GM21367 (cell line): Measurements from ENCODE around the gene HEPN1.

ENCODE experiments used
- ATAC-seq: cut with Tn5 transposase; IDR thresholded peaks from one replicate; pipeline ENCODE4 v1.9.1; 2021; ENCODE audit not compliant: unreplicated experiment

HEPN1 gene

DNA sequence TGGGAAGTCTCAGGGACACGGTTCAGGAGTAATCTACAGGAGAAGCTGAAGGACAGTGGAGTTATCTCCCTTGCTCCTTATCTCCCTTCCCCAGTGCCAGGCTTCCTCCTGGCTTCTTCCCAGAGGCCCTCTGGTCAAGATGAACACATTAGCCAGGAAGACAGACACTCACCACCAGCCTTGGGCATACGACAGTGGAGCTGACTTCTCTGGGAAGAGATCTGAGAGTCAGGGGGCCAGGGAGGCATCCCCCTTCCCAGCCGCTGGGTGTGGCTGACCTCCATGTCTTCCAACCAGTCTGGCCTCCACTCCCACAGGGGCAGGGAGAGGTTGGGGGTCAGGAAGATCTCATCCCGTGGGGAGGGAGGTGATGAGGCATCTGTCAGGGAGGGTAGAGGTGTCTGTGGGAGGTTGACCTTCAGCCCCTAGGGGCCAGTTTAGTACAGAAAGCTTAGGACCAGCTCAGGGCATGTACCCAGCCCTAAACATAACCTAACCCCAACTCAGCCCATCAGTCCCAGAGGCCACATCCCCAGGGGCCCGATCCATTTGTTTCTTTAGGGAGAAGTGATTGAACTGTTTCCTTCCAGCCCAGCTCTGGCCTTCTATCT lies 34.1 kb upstream of the HEPN1 start:
- ATAC-seq = no peak

DNA sequence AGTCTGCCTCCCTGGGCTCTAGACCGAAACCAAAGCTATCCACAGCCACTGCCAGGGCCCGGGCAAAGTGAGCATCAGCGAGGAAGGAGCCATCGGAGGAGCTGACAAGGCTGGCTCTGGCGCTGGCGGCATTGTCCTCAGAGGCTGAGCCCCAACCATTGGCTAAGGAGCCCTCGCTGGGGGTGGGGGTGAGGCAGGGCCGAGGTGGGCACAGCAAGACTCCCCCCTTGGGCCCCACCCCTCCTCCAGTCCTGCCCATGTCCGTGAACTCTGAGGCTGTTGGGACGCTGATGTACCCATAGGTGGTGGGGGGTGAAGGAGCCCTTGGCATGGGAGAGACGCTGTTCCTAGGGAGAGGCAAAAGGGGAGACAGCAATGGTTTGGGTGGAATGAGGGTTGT lies 32.6 kb upstream of the HEPN1 start:
- no peak for ATAC-seq

DNA sequence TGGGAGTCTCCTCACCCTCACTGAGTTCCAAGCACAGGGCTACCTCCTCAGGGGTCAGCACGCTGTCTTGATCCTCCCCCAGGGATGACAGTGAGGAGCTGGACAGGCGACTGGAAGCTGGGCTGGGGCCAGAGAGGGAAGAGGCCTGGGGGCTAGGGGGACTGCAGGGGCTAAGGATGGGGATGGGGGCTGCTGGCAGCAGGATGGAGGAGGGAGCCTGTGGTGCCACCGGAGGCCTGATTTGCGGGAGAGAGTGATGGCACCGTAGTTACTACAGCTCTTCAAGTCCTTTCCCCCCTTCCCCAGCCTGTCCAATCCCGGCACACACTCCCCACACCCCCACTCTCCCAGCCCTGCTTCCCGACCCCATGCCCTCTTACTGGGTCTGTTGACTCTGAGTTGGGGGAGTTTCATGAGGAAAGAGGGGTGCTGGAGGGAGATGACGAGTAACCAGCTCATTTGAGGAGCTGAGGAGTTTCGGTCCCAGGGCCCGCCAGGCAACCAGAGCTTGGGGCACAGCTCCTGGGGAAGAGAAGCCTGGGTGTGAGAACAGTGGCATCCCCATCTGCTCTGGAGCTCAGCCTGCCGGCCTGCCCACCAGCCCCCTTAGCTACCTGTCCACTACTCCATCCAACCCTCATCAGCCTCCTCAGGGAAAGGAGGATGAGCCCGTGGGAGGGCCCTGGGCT lies 31.9 kb upstream of the HEPN1 start:
- ATAC-seq = no peak

DNA sequence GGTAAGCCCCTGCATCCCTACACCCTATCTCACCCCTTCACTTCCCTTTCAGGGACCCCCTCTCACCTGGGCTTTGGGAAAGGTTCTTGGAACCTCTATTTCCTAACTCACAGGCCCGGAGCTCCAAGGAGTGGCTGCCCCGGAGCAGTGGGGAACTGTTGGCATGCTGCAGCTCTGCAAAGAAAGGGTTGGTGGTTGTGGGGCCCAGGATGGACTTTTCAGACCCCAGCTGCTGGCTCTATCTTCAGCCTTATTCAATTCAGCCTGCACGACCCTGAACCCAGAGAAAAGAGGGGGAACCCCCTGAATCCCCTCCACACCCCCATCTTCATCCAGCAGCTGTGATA lies 31.4 kb upstream of the HEPN1 start:
- ATAC-seq = no peak

DNA sequence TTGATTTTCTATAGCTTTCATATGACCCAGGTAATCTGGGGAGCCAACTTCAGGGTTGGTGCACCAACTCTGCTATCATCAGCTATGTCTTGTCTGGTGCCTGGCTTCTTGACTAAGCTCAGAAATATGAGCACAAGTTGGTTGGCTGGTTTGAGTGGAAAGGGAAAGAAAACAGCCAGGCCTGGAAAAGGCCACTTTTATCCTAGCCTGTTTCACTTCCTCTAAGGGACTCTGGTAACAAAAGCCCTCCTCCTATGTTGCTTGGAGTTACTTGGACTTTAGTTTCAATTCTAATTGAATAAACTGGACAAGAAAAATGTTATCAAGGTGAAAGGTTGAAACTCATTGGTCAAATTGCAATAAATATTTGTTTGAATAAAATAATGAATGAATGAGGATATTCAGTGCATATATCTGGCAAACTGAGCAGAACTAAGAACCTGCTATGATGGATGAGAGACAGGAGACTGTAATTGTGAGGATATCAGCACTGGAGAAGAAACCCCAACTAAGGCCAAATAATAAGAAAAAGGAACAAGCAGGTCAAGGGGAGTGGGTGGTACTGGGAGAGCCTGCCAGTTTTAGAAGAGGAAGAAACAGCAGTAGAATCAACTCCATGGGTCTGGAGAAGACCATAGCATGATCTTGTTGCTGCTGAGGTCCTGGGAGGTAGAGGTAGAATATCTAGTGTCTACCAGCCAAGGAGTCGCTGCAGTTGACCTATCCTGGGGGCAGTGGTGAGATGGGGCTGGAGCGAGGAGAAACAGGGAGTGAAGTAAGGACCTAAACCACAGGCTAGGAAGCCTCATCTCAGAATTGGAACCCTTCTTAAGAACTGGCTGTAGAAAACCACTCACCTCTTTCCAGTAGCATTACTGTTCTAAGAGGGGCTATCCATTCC lies 29.6 kb upstream of the HEPN1 start:
- ATAC-seq = no peak

DNA sequence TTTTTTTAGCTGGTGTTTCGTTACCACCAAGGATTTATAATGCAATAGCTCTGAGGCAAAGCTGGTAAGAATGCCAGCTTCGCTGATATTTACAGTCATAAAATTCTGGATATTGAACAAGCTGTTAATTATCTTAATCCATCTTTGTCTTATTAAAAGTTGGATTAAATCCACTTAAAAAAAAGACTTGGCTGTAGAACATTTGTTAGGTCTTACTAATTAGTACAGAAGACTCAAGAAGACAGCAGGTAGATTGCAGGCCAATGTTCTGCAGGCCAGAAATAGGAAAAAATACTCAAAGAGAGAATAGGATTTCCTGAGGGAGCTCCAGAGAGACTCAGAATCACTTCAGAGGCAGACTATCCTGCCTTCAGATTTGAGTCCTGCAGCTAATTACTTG lies 28.9 kb upstream of the HEPN1 start:
- no peak for ATAC-seq

DNA sequence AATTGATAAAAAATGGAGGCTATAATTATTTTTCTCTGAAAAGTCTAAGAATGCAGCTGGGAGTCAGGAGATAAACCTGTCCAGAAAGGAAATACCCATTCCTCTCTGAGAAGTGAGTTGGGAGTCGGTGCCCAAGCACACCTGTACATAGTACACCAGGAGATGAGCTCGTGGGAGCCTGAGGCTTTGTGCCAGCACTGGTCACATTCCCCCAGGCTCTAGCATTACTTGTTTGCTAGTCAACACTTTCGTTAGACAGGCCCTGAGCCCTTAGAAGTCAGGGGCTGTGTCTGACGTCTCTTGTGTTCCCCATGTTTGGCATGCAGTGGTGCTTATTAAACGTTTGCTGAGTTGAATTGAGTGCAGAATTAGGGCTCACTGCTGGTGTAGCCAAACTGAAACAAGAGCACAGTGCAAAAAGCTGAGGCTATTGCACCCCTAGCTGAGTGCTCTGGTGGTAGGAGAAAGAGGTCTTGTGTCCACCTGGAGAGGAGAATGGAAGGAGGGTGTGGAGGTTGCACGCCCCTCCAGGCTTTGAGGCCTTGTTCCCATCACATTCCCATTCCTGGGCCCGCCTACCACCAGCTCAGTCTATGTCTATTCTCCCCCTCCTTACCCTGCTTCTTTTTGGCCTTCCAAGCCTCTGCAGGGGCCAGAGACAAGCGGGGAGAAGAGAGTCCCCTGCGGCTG lies 28.2 kb upstream of the HEPN1 start:
- no peak for ATAC-seq

DNA sequence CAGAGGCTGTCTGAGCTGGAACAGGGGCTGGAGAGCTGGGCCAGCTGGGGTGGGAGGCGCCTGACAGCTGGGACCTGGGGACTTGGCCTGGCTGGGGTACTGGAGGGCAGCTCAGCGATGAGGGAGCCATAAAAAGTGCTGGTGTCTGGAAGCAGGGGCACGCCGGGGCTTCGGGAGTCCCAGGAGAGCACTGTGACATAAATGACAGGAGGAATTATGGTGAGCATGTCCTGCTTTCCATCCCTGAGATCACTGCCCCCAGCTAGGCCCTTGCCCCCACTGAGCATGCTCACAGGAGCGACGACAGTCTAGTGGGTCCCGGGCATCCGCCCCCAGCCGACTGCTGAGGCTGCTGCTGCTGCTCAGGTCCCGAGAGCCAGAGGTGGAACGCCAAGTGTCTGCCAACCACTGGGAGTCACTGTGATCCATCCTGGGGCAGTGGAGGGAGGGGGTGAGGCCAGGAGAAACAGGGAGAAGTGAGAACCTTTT lies 27.6 kb upstream of the HEPN1 start:
- no peak for ATAC-seq

DNA sequence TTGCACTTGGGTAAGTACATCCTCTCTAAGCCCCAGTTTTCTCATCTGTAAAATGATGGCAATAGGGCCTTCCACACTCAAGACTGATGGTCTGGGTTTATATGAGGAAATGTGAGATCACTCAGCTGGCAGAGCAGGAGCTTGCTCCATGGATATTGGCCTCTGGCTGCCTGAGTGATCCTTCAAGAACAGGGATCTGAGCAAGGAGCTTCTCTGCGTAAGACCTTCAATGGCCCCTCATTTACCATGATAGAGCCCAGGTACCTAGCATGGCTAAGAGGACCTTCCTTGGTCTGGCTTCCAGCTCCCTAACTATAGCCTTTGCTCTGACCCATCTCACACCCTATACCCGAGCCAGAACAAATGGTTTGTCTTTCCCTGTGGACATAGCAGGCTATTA lies 26.9 kb upstream of the HEPN1 start:
- ATAC-seq = no peak

DNA sequence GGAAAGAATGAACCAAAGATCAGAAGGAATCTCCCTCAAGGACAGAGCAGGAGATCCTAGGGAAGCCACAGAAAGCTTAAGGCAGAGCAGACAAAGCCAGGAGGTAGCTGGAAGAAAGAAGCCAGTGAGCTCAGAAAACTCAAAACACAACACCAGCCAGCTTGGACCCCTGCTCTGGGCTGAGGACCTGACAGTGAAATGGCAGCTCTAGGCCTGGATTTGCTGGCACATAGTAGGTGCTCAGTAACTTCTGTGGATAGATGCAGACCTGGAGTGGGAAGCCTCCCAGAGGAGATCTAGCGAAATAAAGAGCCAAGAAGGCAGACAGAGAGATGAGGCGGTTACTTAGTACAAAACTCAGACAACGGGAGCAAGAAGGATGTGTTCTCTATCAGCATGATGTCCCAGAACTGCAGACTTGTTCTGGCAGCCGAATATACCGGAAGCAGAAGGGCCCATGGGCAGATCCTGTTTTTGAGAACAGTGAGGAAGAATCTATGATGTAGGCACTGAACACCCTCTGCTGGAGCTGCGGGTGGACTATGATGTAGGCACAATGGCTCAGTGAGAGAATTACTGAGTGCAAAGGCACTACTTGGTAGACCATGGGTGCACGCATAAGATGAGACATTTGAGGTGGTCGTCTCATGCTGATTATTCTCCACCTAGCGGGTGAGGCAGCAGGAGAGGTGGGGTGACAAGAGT lies 26.1 kb upstream of the HEPN1 start:
- ATAC-seq = no peak

DNA sequence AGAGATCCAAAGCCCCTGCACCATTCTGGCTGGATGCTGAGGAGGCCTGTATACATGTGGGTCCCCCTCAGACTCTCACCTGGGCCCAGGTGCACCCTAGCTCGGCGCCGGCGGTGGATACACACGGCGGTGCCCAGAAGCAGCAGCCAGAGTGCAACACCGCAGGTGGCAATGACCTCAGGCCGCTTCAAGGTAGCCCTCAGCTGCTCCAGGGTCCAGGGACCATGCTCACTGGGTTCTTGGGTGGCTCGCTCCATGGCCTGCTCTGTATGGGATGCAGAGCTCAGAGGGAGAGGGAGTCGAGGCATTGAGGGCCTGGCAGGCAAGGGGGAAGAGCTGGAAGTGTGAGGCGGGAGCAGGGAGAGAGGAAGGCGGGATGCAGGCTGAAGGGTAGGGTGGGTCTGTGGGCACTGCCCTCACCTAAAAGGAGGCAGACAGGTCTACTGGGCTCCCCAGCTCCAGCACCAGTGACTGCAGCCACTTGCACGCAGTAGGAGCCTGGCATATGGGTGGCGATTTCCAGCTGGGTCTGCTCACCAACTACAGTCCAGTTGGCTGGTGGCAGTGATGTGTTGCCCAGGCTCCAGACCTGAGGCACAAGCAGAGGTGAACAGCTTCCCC lies 25.2 kb upstream of the HEPN1 start:
- no peak for ATAC-seq

DNA sequence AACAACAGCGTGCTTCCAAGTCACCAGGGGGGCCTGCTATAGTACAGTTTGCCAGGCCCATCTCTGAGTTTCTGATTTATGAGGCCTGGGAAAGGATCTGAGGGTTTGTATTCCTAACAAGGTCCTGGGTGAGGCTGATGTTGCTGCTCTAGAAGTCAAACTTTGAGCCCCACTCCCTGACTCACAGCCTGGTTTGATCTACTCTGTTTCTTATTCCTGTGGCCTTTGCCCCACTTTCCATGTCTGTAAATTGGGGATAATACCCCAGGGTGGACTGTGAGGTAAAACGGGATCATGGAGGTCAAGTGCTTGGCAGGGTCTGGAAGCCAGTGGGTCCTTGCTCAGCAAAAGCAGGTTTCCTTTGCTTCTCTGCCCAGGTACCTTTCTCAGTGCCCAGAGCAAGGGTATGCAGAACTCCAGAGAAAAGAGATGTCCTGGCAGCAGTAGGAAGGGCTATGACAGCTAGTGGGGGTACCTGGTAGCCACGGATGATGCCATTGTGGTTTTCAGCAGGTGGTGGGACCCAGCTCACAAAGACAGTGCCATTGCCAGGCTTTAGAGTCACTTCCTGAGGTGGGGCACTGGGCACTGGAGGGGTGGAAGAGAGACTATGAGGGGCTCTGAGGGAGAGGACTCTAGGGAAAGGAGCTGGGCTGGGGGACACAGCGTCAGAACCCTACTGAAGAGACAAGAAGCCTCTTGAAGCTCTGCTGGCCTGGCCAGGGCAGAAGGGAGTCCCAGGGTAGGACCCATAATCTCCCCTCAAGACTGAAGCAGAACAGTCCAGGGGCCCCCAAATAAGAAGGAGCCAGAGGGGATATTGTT lies 24.2 kb upstream of the HEPN1 start:
- no peak for ATAC-seq

DNA sequence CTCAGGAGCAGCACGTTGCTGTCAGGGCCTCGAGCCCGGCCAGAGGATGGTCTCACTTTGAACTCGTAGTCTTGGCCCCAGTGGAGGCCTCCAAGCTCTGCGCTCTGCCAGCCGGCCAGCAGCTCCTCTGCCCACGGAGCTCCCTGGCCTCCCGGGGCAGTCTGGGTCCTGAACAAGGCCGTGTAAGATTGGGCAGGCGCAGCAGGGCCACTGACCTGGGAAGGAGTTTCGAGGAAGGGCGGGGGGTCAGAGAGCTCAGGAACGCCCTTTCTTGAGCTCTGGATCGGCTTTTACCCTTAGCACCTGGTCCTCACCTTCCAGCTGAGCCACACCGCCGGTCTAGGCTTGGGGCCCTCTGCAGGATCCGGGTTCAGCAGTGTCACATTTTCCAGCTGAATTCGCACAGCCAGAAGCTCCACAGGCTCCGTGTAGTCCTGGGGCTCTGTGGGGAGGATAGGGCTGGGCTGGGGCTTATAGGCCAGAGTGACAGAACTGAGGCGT lies 23.5 kb upstream of the HEPN1 start:
- no peak for ATAC-seq

DNA sequence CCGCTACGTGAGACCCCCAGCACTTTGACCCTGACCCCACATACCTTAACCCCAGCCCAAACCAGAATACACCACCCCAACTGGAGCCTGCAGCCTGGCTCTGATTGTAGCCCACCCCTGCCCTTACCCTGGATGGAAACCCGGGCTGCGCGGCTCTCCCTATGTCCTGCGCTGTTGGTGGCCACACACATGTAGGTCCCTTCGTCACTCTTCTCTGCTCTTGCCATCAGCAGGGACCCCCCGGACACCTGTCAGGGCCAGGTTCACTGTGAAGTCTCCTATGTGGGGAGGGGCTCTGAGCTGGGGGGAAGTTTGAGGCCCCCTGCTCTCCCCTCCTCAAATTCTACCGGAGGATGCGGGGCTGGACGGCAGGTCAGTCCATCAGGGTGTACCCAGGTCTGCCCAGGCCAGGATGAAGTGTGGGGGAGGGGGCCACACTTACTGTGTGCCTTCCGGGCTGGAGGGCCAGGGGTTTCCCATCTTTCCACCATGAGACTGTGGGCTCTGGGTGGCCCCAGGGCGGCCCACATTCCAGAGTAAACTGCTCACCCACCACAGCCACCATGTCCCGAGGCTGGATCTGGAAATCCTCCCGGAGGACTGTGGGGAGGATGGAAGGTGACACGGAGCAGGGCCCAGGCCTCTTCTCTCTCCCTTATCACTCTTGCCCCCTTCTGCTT lies 22.8 kb upstream of the HEPN1 start:
- ATAC-seq = no peak

DNA sequence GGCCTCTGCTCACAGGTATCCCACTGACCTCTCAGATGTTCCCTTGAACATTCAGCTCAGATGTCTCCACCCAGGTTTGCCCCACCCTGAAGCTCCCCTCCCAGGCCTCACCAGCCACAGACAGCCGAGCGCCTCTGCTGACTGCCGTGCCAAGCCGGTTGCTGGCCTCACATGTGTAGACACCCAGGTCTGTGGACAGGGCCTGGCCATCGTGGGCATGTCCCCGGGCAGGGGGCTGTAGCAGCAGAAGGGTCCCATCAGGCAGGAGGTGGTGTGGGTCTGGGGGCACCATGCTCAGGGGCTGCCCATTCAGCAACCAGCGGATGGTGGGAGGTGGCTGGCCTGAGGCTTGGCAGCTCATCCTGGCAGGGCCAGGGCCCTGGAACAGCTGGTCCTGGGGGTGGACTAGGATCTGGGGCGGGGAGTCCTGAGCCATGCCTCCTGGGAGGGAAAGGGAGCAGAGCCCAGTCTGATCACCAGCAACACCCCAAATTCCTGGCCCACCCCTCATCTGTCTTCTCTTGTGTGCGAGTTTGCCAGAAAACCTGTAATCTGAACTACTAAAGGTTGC lies 22.1 kb upstream of the HEPN1 start:
- no peak for ATAC-seq

DNA sequence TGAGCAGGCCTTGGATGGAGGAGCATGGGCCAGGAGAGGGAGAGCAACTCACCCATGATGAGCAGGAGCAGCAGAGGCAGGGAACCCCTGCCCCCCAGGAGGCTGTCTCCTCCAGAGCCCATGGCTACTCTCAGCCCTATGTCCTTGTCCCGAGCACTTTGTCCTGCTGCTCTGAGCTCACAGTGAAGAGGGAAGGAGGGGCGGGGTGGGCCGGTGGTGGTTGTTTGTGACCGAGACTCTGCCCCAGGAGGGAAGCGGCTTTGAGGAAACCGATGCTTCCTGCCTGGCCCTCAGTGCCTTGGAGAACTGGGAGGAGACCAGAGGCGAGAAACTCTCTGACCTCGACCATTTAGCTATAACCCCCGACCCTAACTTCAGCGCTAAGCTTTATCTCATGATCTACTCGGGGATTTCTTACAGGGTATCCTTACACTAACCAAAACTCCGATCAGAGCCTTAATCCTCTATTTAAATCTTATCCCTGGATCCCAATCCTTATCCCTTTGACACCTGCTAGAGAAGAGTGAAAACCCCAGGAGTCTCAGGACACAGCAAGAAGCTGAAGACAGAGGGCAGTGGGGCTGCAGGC lies 21.3 kb upstream of the HEPN1 start, which contains the start of gene ROBO4:
TSS of gene ROBO4 (minus strand) at position 192 of the 589 bp plus-strand sequence. CDS start at position 122, 70 bp downstream.
- ATAC-seq = no peak

DNA sequence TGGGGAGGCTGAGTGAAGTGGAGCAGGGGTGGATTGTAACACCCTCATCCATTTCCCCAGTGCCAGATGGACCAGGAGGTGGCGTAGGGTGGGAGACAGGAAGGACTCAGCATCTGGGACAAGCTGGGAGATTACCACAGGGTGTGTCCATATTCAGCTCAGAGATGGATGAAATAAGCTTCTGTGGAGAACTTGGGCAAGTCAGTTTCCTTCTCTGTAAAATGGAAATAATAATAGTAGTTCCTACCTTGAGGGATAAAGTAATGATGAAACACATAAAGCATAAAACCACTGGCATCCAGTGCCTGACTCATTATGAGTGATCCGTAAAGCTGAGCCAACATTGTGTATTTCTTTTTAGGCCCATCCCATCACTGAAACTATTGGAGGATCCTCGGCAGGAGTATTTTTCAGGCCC lies 20.8 kb upstream of the HEPN1 start:
- no peak for ATAC-seq

DNA sequence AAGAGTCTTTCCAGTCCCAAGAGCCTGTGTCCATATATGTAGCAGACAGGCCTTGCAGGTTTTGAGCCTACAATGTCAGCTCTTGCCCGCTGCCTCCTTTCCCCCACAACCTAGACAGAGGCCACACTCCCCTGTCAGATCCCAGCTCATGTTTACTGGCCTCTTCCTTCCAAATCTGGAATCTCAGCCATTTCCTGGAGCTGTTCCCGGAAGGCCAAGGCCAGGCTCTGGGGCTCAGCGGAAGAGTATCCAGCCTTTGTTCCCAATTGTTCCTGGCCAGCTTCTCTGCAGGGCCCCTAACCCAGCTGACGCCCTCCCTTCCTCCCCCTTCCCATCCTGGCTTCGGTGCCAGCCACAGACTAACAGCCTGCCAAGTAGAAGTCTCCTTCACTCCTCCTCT lies 20.3 kb upstream of the HEPN1 start:
- no peak for ATAC-seq
